RWPE2 (cell line): ENCODE measurements around the gene KATNB1.

Experiments
- ATAC-seq: fragments of 200-7000 bp; cut with Tn5 transposase; 3 replicates; pipeline ENCODE4 v1.9.1; 2021; ENCODE audit warnings: low read depth
- DNase-seq: peaks from one replicate; pipeline ENCODE4 v3.0.0-alpha.2; 2020; ENCODE audit warnings: low spot score
- H3K27ac ChIP-seq: fragments of 450-650 bp; 2 replicates; pipeline ENCODE4 v1.5.1; 2017; ENCODE audit warnings: mild to moderate bottlenecking; ENCODE audit not compliant: poor library complexity, severe bottlenecking
- H3K27me3 ChIP-seq: fragments of 250-450 bp; sonication (Bioruptor Pico); 2 replicates; pipeline ENCODE4 v1.5.1; 2021; ENCODE audit warnings: mild to moderate bottlenecking, moderate library complexity; ENCODE audit not compliant: insufficient read depth, poor library complexity, severe bottlenecking
- H3K36me3 ChIP-seq: fragments of 250-450 bp; sonication (Bioruptor Pico); 2 replicates; pipeline ENCODE4 v1.5.1; 2020; ENCODE audit warnings: low read depth, mild to moderate bottlenecking, moderate library complexity
- H3K4me1 ChIP-seq: fragments of 250-450 bp; sonication (Bioruptor Pico); 2 replicates; pipeline ENCODE4 v1.5.1; 2021; ENCODE audit warnings: mild to moderate bottlenecking, moderate library complexity; ENCODE audit not compliant: insufficient read depth, poor library complexity, severe bottlenecking
- H3K4me3 ChIP-seq: fragments of 250-450 bp; sonication (Bioruptor Pico); 2 replicates; pipeline ENCODE4 v1.5.1; 2021; ENCODE audit warnings: mild to moderate bottlenecking, moderate library complexity; ENCODE audit not compliant: severe bottlenecking
- H3K9me3 ChIP-seq: fragments of 250-450 bp; sonication (Bioruptor Pico); 2 replicates; pipeline ENCODE4 v1.5.1; 2021; ENCODE audit warnings: mild to moderate bottlenecking, moderate library complexity; ENCODE audit not compliant: severe bottlenecking
- TF ChIP-seq, protein P1 (sequence below): fragments of 450-650 bp; IDR thresholded peaks from one replicate; pipeline ENCODE4 v1.5.1; 2017; ENCODE audit warnings: mild to moderate bottlenecking, moderate library complexity; ENCODE audit not compliant: poor library complexity, severe bottlenecking

KATNB1 gene

DNA sequence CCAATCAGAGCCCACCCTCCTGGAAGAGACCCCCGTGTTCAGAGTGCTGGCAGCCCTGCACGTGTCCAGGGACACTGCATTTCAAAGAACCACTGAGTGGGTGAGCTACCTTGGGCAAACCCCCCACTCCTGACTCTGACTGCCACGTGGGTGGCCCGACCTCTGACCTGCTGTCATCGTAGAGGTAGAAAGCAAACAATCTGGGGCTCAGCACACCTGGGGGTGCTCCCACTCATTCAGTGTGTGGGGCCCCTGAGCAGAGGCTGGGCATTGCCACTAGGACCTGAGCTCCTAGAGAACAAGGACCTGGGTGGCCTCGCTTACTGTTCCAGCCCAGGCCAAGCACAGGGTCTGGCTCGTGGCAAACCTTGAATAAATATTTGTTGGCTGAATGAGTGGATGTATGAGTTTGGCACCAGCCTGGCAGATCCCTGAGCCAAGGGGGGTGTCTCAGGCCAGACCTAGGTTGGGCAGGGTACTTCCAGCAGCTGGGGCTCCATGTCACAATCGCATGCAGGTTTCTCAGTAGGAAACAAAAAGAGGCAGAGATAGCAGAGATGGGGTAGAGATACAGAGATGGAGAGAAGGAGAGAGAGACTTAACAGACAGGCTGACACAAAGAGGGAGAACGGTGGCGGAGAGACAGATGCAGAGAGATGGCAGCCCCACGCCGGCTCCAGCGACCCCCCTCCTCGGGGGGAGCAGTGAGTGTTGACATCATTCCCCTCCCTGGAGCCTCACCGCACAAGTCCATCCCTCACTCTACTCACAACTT is 46.4 kb upstream of the KATNB1 start:
- Histone ChIP-seq H3K27ac (no peak overlapping the region), H3K36me3 (no peaks in the 10 kb centered on the region), H3K9me3 (no peaks in the 10 kb centered on the region), H3K27me3 (no peaks in the 10 kb centered on the region), H3K4me1 (no peaks in the 10 kb centered on the region), H3K4me3 (no peak overlapping the region)
- TF ChIP-seq, protein P1, sequence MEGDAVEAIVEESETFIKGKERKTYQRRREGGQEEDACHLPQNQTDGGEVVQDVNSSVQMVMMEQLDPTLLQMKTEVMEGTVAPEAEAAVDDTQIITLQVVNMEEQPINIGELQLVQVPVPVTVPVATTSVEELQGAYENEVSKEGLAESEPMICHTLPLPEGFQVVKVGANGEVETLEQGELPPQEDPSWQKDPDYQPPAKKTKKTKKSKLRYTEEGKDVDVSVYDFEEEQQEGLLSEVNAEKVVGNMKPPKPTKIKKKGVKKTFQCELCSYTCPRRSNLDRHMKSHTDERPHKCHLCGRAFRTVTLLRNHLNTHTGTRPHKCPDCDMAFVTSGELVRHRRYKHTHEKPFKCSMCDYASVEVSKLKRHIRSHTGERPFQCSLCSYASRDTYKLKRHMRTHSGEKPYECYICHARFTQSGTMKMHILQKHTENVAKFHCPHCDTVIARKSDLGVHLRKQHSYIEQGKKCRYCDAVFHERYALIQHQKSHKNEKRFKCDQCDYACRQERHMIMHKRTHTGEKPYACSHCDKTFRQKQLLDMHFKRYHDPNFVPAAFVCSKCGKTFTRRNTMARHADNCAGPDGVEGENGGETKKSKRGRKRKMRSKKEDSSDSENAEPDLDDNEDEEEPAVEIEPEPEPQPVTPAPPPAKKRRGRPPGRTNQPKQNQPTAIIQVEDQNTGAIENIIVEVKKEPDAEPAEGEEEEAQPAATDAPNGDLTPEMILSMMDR = no peak
- no peak for ATAC-seq
- no peak for DNase-seq

DNA sequence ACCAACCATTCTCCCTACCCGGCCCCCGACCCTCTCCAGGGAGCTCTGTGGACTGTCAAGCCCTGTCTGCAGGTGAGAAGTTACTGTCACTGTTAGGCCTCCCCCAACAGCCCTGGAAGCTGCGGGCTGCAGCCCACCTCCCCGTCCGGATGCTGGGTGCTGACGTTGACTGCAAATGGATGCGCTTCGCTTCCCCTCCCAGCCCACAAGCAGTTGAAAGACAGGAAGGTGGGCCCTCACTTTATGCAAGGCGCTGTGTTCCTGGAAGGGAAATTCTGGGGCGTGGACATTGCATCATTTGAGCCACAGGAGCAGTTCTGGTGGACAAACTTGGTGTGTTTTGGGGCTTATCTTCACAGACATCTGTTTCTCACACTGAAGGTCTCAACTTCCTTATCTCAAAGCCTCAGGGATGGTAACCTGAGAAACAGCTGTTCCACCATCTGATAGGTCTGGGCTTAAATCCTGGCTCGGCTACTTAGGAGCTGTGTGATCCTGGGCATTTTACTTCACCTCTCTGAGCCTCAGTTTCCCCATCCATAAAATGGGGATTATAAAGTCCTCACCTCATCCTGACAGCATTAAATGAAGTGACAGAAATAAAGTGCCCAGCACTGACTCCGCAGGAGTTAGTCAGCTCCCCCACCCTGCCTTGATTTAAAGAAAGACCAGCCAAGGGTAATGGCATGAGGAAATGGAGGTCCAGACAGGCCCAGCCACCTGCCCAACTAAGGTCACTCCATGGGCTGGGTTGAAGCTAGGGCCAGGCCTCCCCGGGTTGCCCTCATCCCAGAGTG is 45.6 kb upstream of the KATNB1 start:
- Histone ChIP-seq H3K36me3 (no peaks in the 10 kb centered on the region), H3K4me1 (no peaks in the 10 kb centered on the region), H3K27me3 (no peaks in the 10 kb centered on the region), H3K9me3 (no peaks in the 10 kb centered on the region), H3K4me3 (no peak overlapping the region), H3K27ac (no peak overlapping the region)
- DNase-seq (no peak), ATAC-seq (no peak)
- TF ChIP-seq, protein P1 = no peak

DNA sequence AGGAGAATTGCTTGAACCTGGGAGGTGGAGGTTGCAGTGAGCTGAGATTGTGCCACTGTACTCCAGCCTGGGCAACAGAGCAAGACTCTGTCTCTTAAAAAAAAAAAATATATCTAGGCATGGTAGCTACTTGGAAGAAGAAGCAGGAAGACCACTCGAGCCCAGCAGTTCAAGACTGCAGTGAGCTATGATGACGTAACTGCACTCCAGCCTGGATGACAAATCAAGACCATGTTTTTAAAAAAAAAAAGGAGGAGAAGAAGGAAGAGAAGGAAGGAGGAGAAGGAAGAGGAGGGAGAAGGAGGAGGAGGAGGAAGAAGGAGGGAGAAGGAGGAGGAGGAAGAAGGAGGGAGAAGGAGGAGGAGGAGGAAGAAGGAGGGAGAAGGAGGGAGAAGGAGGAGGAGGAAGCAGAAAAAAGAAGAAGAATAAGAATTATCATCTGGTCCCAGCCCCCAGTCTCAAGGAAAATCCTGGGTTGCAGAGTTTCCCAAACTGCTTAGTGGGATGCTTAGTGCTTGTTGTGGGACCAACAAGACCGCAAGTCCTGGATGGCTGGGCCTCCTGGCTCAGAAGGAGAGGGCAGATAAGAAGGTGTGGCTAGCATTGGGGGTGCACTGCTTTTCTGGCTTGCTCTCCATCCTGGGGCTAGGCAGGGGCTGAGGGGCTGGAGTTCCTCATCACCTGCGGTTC is 44.6 kb upstream of the KATNB1 start:
- TF ChIP-seq, protein P1 = no peak
- Histone ChIP-seq H3K36me3 (no peaks in the 10 kb centered on the region), H3K27me3 (no peaks in the 10 kb centered on the region), H3K4me3 (no peak overlapping the region), H3K4me1 (no peaks in the 10 kb centered on the region), H3K27ac (no peak overlapping the region), H3K9me3 (no peaks in the 10 kb centered on the region)
- DNase-seq (no peak), ATAC-seq (no peak)

DNA sequence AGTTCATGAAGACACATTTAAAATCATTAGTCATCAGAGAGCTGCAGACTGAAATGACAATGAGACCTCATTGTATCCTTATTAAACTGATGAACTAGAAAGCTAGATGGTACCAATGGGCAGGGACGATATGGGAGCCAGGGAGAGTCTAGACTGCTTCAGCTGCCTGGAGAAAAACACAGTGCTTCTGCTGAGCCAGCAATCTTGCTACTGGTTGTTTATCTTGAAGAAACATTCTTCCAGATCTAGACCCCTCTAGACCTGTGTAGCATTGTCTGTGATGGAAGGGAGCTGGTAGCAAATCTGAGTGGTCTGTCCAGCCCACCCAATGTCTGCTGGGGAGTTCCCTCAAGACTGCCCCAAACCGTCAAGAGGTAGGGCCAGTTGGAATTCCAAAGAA is 42.9 kb upstream of the KATNB1 start:
- H3K36me3 ChIP-seq = no peaks in the 10 kb centered on the region
- ATAC-seq (no peak), DNase-seq (no peak)
- H3K9me3 ChIP-seq = no peaks in the 10 kb centered on the region
- H3K4me3 ChIP-seq = no peak overlapping the region
- H3K27ac ChIP-seq = no peak overlapping the region
- no peaks in the 10 kb centered on the region for H3K27me3 ChIP-seq
- TF ChIP-seq, protein P1 = no peak
- H3K4me1 ChIP-seq = no peaks in the 10 kb centered on the region
